ENCODE data around the gene SLC35D2. TPM values are rescaled to one million over a fixed set of nuclear protein-coding genes. Genes with fewer than 3 reads are reported as not detected.
"Not testable (repeated sequence)": the region's sequence is repeated elsewhere in the genome, so short reads cannot be mapped to it uniquely, and the experiment has no call there.

The SLC35D2 gene
- total RNA-seq, 1 experiment from 2014 or later = 32.5 TPM

- ATAC-seq (no peak), DNase-seq (ENCODE audit: low read depth, low spot score) (no peak)
- intact Hi-C loops (cut with micrococcal nuclease) = loop anchor here (10.0 kb wide), 1 partner anchor 532 kb away; the partner anchor contains the start of gene ZNF782
- H3K9ac ChIP-seq (ENCODE audit: low read length) = no peak overlapping the region
- H3K79me2 ChIP-seq (ENCODE audit: insufficient read depth, low read length) = no peaks in the 10 kb centered on the region
- H3K9me2 ChIP-seq (ENCODE audit: insufficient read depth) = no peaks in the 10 kb centered on the region
- no peaks in the 10 kb centered on the region for H3K9me3 ChIP-seq (ENCODE audit: control insufficient read depth in 1 of 2, insufficient read depth in 1 of 2, low read depth in 1 of 2, low read length in 2 of 2)
- H3K4me3 ChIP-seq (replicated peaks in 1 of 2; ENCODE audit: low read depth in 1 of 2, low read length in 2 of 2) = no peak overlapping the region
- no peak overlapping the region for H3K27ac ChIP-seq (ENCODE audit: low read depth, low read length)
- POLR2A ChIA-PET = no interaction called here
- H4K20me1 ChIP-seq (ENCODE audit: insufficient read depth) = no peaks in the 10 kb centered on the region
- H3K36me3 ChIP-seq (ENCODE audit: control insufficient read depth in 1 of 2, insufficient read depth in 2 of 2, low read length in 2 of 2) = peaks cover 2 to 11% of the 10 kb centered on the region in 2 experiments; a peak in 2 of 4 replicates
- H3K4me2 ChIP-seq (ENCODE audit: low read length) = no peak overlapping the region
- no peaks in the 10 kb centered on the region for H3K27me3 ChIP-seq (ENCODE audit: insufficient read depth, low read length)
- no peak overlapping the region for H2AFZ ChIP-seq (ENCODE audit: low read depth, low read length, poor library complexity, severe bottlenecking)
- RAD21 ChIA-PET (ENCODE audit: low non-redundant PET in 1 of 2, low total read pairs in 2 of 2, uncharacterized antibody in 2 of 2, unreplicated experiment in 2 of 2) = no interaction called here
- BruUV-seq (replicated peaks) = no TSS peak
- H3K4me1 ChIP-seq (ENCODE audit: control insufficient read depth in 1 of 2, insufficient read depth in 2 of 2, low read length in 2 of 2) = no peaks in the 10 kb centered on the region
- TF ChIP-seq YY1 (IDR thresholded peaks at IDR 0.05; ENCODE audit: extremely low read depth, insufficient replicate concordance, low read depth, low read length) (no peak), MAX (IDR thresholded peaks at IDR 0.05) (no peak), SRF (IDR thresholded peaks at IDR 0.05; ENCODE audit: low read depth) (no peak), FOSL1 (IDR thresholded peaks at IDR 0.05; ENCODE audit: low read depth) (no peak), SIN3A (IDR thresholded peaks at IDR 0.05; ENCODE audit: low read depth) (no peak), CTCF (IDR thresholded peaks at IDR 0.05 in 2 of 3, conservative IDR thresholded peaks at IDR 0.05 in 1 of 3; ENCODE audit: borderline replicate concordance in 1 of 3, insufficient read depth in 1 of 3, low read depth in 2 of 3, low read length in 2 of 3) (no peak), POLR2A (IDR thresholded peaks at IDR 0.05; ENCODE audit: borderline replicate concordance, extremely low read depth, insufficient read depth, insufficient read length) (no peak), EGR1 (IDR thresholded peaks at IDR 0.05; ENCODE audit: low read depth) (no peak), TCF7L2 (IDR thresholded peaks at IDR 0.05; ENCODE audit: borderline replicate concordance, extremely low read depth, insufficient read depth, insufficient read length) (no peak), JUND (IDR thresholded peaks at IDR 0.05) (no peak), CEBPB (IDR thresholded peaks at IDR 0.05; ENCODE audit: low read depth) (no peak), ZFX (IDR thresholded peaks at IDR 0.05) (no peak), CBX3 (IDR thresholded peaks at IDR 0.05; ENCODE audit: low read depth) (no peak)
- CTCF ChIA-PET = no interaction called here
Observed at GRCh38 chr9:96323169-96323568, 60.3 kb downstream of the SLC35D2 start.

- ATAC-seq; H3K9me2 ChIP-seq (ENCODE audit: insufficient read depth); RAD21 ChIA-PET (ENCODE audit: low non-redundant PET in 1 of 2, low total read pairs in 2 of 2, uncharacterized antibody in 2 of 2, unreplicated experiment in 2 of 2); POLR2A ChIA-PET; DNase-seq (ENCODE audit: low read depth, low spot score); H3K27me3 ChIP-seq (ENCODE audit: insufficient read depth, low read length); CTCF ChIA-PET; H3K4me3 ChIP-seq (replicated peaks in 1 of 2; ENCODE audit: low read depth in 1 of 2, low read length in 2 of 2); H4K20me1 ChIP-seq (ENCODE audit: insufficient read depth); H3K79me2 ChIP-seq (ENCODE audit: insufficient read depth, low read length); H3K9ac ChIP-seq (ENCODE audit: low read length); BruUV-seq (replicated peaks); H2AFZ ChIP-seq (ENCODE audit: low read depth, low read length, poor library complexity, severe bottlenecking); H3K27ac ChIP-seq (ENCODE audit: low read depth, low read length); H3K9me3 ChIP-seq (ENCODE audit: control insufficient read depth in 1 of 2, insufficient read depth in 1 of 2, low read depth in 1 of 2, low read length in 2 of 2); H3K4me2 ChIP-seq (ENCODE audit: low read length); H3K4me1 ChIP-seq (ENCODE audit: control insufficient read depth in 1 of 2, insufficient read depth in 2 of 2, low read length in 2 of 2): not testable (repeated sequence)
- intact Hi-C loops (cut with micrococcal nuclease) = loop anchor here (10.0 kb wide), 1 partner anchor 532 kb away; the partner anchor contains the start of gene ZNF782
- peaks cover 2 to 11% of the 10 kb centered on the region in 2 experiments; a peak in 2 of 4 replicates for H3K36me3 ChIP-seq (ENCODE audit: control insufficient read depth in 1 of 2, insufficient read depth in 2 of 2, low read length in 2 of 2)
Observed at GRCh38 chr9:96322736-96323135, 60.8 kb downstream of the SLC35D2 start.

GRCh38 chr9:96322210-96322609 lies 61.3 kb downstream of the SLC35D2 start:
- POLR2A ChIA-PET; RAD21 ChIA-PET (ENCODE audit: low non-redundant PET in 1 of 2, low total read pairs in 2 of 2, uncharacterized antibody in 2 of 2, unreplicated experiment in 2 of 2): not testable (repeated sequence)

More at GRCh38 chr9:96322210-96322609, 61.3 kb downstream of the SLC35D2 start:
- H3K9ac ChIP-seq (ENCODE audit: low read length); ATAC-seq; H3K4me2 ChIP-seq (ENCODE audit: low read length); H3K4me1 ChIP-seq (ENCODE audit: control insufficient read depth in 1 of 2, insufficient read depth in 2 of 2, low read length in 2 of 2); H4K20me1 ChIP-seq (ENCODE audit: insufficient read depth); BruUV-seq (replicated peaks); H3K9me2 ChIP-seq (ENCODE audit: insufficient read depth); DNase-seq (ENCODE audit: low read depth, low spot score); H3K27me3 ChIP-seq (ENCODE audit: insufficient read depth, low read length); H2AFZ ChIP-seq (ENCODE audit: low read depth, low read length, poor library complexity, severe bottlenecking); H3K79me2 ChIP-seq (ENCODE audit: insufficient read depth, low read length); H3K9me3 ChIP-seq (ENCODE audit: control insufficient read depth in 1 of 2, insufficient read depth in 1 of 2, low read depth in 1 of 2, low read length in 2 of 2); CTCF ChIA-PET; H3K4me3 ChIP-seq (replicated peaks in 1 of 2; ENCODE audit: low read depth in 1 of 2, low read length in 2 of 2); H3K27ac ChIP-seq (ENCODE audit: low read depth, low read length): not testable (repeated sequence)
- H3K36me3 ChIP-seq (ENCODE audit: control insufficient read depth in 1 of 2, insufficient read depth in 2 of 2, low read length in 2 of 2) = peaks cover 2 to 11% of the 10 kb centered on the region in 2 experiments; a peak in 2 of 4 replicates
- intact Hi-C loops (cut with micrococcal nuclease) = loop anchor here (10.0 kb wide), 1 partner anchor 533 kb away; the partner anchor contains the start of gene ZNF782
